HuH-7 (cell line): ENCODE data around the gene MYO9B.
"Not testable (repeated sequence)": the region's sequence is repeated elsewhere in the genome, so short reads cannot be mapped to it uniquely, and the experiment has no call there.

Experiments
- DNase-seq: peaks from one replicate; pipeline ENCODE4 v3.0.0; 2011; ENCODE audit warnings: low spot score

Gene MYO9B

DNA sequence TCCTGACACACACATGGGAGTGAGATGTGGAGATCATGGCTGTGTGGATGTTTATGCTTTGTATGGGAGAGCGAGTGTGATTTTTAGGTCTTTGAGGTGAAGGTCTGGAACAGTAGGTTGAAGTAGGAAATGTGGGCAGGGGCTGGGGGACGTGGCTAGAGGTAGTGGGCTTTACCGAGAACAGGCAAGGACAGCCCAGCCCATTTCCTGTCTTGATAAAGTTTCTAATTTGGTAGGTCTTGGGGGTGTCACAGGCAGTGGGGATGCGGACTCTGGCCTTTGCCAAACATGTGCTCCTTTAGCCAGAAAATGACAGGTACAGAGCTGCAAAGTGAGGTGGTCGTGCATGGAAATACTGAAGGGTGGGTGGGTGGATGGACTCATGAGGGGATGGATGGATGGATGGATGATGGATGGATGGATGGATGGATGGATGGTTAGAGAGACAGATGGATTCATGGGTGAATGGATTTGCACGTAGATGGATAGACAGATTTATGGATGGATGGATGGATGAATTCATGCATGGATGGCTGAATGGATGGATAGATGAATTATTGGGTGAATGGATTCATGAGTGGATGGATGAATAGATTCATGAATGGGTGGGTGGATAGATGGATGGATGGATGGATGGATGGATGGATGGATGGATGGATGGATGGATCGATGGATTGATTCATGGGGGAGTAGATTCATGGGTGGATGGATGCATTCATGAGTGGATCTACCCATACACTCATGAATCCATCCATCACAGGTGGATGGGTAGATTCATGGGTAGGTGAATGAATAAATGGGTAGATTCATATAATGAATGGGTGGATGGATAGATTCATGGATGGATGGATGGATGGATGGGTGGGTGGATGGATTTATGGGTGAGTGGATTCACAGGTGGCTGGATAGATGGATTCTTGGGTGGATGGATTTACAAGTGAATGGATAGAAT lies 70.2 kb downstream of the MYO9B start:
- no peak for DNase-seq

- no peak for DNase-seq
Observed at GRCh38 chr19:17148130-17148529, 72.6 kb downstream of the MYO9B start.

- DNase-seq = no peak
Observed at GRCh38 chr19:17149393-17150135, 74.0 kb downstream of the MYO9B start.

- no peak for DNase-seq
Observed at GRCh38 chr19:17153996-17154395, 78.4 kb downstream of the MYO9B start.

DNA sequence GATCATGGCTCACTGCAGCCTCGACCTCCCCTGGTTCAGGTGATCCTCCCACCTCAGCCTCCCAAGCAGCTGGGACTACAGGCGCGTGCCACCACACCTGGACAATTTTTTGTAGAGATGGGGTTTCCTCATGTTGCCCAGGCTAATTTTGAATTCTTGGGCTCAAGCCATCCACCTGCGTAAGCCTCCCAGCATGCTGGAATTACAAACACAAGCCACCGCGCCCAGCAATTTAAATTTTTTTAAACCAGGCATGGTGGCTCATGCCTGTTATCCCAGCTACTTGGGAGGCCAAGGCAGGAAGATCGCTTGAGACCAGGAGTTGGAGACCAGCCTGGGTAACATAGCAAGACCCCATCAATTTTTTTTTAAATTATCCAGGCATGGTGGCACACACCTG lies 79.7 kb downstream of the MYO9B start:
- no peak for DNase-seq

- no peak for DNase-seq
Observed at GRCh38 chr19:17156296-17156946, 80.8 kb downstream of the MYO9B start.

GRCh38 chr19:17156947-17157302 lies 81.3 kb downstream of the MYO9B start:
- DNase-seq = no peak

- no peak for DNase-seq
Observed at GRCh38 chr19:17158584-17158983, 83.0 kb downstream of the MYO9B start.

GRCh38 chr19:17159466-17160393 lies 84.2 kb downstream of the MYO9B start:
- DNase-seq = no peak

DNA sequence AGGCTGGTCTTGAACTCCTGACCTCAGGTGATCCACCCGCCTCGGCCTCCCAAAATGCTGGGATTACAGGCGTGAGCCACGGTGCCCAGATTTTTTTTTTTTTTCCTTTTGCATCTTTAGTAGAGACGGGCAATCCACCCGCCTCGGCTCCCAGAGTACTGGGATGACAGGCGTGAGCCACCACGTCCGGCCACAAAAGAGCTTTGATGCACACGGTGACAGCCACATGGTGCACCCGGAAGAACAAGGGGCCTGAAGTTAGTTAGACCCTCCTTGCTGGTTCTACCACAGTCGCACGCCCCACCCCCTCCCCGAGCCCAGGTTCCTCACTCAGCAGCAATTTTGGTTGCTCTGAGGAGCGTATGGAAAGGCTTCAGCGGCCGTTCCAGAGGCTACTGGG lies 85.3 kb downstream of the MYO9B start:
- no peak for DNase-seq

- DNase-seq = not testable (repeated sequence)
Observed at GRCh38 chr19:17162131-17162530, 86.6 kb downstream of the MYO9B start.

DNA sequence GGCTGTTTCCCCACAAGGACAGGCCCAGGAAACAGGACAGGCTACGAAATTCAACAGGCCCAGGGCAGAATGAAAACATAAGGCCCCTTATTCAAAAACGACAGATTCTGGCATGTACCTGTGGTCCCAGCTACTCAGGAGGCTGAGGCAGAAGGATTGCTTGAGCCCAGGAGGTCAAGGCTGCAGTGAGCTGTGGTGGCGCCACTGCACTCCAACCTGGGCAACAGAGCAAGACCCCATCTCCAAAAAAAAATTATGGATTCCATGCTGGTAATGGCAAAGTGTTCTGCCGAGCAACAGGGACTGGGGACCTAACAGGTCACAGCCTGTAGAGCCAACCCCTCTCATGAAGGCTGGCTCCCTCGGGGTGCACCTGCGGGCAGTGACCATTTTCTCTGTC lies 87.0 kb downstream of the MYO9B start:
- no peak for DNase-seq

- no peak for DNase-seq
Observed at GRCh38 chr19:17163652-17164051, 88.1 kb downstream of the MYO9B start.

- no peak for DNase-seq
Observed at GRCh38 chr19:17164639-17165038, 89.1 kb downstream of the MYO9B start.

DNA sequence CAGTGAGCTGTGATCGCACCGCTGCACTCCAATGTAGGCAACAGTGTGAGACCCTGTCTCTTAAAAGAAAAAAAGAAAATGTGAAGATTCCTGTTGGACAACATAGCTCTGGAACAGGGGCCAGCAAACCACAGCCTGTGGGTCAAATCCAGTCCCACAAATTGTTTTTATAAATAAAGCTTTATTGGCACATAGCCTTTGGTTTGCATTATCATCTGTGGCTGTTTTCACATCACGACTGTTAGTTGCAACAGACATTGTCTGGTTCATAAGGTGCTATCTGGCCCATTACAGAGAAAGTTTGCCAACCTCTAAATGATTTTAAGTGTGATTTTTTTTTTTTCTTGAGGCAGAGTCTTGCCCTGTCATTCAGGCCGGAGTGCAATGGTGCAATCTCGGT lies 90.1 kb downstream of the MYO9B start:
- no peak for DNase-seq

DNA sequence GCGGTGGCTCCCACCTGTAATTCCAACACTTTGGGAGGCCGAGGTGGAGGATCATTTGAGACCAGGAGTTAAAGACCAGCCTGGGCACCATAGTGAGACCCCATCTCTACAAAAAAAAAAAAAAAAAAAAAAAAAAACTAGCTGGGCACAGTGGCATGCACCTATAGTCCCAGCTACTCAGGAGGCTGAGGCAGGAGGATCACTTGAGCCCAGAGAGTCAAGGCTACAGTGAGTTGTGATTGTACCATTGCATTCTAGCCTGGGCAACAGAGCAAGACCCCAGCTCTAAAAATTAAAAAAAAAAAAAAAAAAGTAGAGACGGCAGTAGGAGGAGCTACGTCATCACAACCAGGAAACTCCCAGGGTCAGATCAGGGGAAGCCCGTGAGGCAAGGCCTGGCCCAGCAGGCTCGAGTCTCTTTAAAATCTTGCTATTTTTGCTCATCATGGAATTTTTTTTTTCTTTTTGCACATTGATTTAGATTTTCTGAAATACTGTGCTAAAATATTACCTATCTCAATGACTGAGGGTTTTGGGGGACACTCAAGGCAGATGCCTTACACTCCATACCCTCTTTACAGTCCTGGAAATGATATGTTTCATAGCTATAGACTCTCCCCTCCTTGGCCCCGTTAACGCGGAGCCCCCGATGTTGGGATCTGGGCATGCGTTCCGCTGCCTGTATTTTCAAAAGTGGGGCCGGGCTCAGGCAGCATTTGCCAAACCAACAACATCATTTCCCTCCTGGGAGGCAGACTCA lies 95.1 kb downstream of the MYO9B start:
- DNase-seq = no peak

- no peak for DNase-seq
Observed at GRCh38 chr19:17171874-17172273, 96.3 kb downstream of the MYO9B start.

GRCh38 chr19:17172624-17173345 lies 97.2 kb downstream of the MYO9B start:
- DNase-seq = no peak

DNA sequence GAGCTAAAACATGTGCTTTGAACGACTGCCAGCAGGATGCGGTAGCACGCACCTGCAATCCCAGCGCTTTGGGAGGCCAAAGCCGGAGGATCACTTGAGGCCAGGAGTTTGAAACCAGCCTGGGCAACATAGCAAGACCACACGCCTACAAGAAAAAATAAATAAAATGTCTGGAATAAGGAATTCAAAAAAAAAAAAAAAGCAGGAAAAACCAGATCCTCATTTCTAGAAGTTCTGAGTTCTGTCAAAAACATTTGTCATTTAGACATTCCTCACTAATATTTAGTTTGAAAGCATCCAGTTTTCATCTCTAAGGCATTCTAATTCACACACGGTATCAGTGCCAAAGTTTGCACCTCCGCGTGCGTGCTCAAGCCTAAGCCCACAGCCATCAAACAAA lies 102.7 kb downstream of the MYO9B start:
- DNase-seq = no peak

GRCh38 chr19:17180997-17181702 lies 105.6 kb downstream of the MYO9B start:
- no peak for DNase-seq
